C4-2B (cell line): ENCODE measurements around the gene ALDH18A1.

Source experiments
- ZFX ChIP-seq: fragments of 450-650 bp; IDR thresholded peaks from 2 replicates; pipeline ENCODE4 v1.6.1; 2017
- TF ChIP-seq, protein P1 (sequence below): fragments of 450-650 bp; conservative IDR thresholded peaks from 2 replicates; pipeline ENCODE4 v1.5.1; 2017; ENCODE audit warnings: mild to moderate bottlenecking

DNA sequence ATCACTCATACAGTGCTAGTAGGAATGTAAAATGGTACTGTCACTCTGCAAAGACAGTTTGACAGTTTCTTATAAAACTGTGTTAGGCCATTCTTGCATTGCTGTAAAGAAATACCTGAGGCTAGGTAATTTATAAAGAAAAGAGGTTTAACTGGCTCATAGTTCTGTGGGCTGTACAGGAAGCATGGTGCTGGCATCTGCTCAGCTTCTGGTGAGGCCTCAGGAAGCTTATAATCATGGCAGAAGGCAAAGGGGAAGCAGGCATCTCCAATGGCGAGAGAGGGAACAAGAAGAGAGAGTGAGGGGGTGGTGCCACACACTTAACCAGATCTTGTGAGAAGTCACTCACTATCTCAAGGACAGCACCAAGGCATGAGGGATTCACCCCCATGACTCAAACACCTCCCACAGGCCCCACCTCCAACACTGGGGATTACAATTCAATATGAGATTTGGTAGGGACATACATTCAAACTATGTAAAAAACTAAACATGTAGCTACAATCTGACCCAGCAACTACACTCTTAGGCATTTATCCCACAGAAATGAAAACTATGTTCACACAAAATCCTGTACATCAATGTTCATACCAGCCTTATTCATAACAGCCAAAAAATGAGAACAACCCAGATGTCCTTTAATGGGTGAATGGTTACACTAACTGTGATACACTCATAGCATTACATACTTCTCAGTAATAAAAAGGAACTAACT, 5.0 kb downstream of the ALDH18A1 start:
- TF ChIP-seq, protein P1, sequence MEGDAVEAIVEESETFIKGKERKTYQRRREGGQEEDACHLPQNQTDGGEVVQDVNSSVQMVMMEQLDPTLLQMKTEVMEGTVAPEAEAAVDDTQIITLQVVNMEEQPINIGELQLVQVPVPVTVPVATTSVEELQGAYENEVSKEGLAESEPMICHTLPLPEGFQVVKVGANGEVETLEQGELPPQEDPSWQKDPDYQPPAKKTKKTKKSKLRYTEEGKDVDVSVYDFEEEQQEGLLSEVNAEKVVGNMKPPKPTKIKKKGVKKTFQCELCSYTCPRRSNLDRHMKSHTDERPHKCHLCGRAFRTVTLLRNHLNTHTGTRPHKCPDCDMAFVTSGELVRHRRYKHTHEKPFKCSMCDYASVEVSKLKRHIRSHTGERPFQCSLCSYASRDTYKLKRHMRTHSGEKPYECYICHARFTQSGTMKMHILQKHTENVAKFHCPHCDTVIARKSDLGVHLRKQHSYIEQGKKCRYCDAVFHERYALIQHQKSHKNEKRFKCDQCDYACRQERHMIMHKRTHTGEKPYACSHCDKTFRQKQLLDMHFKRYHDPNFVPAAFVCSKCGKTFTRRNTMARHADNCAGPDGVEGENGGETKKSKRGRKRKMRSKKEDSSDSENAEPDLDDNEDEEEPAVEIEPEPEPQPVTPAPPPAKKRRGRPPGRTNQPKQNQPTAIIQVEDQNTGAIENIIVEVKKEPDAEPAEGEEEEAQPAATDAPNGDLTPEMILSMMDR = no peak
- TF ChIP-seq ZFX = no peak
